Measurements from ENCODE around the gene PNPLA6. TPM values are rescaled to one million over a fixed set of nuclear protein-coding genes. Genes with fewer than 3 reads are reported as not detected.

The PNPLA6 gene
- total RNA-seq, 1 donor from 2014 or later = 47.4 TPM

DNA sequence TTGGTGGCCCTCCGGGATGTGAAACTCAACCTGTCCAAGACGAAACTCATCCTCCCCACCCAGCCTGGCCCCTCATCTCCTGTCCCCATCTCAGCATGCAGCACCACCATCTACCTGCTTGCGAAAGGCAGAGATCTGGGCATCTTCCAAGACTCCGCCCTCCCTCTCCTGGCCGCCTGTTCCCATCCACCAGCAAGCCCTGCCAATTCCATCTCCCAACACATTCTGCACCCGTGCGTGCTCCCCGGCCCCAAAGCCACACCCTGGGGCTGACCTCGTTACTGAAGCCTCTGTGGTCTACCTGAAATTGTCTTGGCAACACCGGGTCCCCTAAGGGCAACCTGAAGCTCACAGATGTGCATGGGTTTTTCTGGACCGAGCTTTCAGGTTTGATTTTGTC lies 46.9 kb downstream of the PNPLA6 start:
- Histone ChIP-seq H3K27ac (no peak overlapping the region), H3K36me3 (no peaks in the 10 kb centered on the region), H3K4me3 (no peak overlapping the region), H3K9me3 (no peaks in the 10 kb centered on the region), H3K27me3 (no peaks in the 10 kb centered on the region), H3K4me1 (no peaks in the 10 kb centered on the region)
- DNase-seq (ENCODE audit: extremely low spot score in 2 of 2) = no peak
- intact Hi-C loops (cut with DNase I) = no loop called here
- TF ChIP-seq, protein P1, sequence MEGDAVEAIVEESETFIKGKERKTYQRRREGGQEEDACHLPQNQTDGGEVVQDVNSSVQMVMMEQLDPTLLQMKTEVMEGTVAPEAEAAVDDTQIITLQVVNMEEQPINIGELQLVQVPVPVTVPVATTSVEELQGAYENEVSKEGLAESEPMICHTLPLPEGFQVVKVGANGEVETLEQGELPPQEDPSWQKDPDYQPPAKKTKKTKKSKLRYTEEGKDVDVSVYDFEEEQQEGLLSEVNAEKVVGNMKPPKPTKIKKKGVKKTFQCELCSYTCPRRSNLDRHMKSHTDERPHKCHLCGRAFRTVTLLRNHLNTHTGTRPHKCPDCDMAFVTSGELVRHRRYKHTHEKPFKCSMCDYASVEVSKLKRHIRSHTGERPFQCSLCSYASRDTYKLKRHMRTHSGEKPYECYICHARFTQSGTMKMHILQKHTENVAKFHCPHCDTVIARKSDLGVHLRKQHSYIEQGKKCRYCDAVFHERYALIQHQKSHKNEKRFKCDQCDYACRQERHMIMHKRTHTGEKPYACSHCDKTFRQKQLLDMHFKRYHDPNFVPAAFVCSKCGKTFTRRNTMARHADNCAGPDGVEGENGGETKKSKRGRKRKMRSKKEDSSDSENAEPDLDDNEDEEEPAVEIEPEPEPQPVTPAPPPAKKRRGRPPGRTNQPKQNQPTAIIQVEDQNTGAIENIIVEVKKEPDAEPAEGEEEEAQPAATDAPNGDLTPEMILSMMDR (IDR thresholded peaks at IDR 0.05) = no peak
- TF ChIP-seq POLR2AphosphoS5 (IDR thresholded peaks at IDR 0.05; ENCODE audit: insufficient read depth in 1 of 2, low read depth in 1 of 2) (no peak), POLR2A (IDR thresholded peaks at IDR 0.05) (no peak)

DNA sequence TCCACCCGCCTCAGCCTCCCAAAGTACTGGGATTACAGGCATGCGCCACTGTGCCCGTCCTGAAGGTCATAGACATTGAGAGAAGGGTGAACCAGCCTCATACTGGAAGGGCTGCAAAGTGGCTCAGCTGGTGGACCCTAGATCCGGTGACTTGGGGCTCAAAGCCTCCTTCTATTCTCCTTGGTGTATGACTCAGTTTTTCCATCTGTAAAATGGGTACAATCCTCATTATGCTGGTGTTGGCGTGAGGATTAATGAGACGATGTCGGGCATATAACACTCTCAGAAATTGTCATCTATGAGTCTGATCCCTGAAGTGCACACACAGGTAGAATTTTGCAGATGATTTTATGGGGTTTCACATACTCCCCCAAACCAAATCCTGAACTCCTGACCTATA lies 54.3 kb downstream of the PNPLA6 start:
- Histone ChIP-seq H3K9me3 (no peaks in the 10 kb centered on the region), H3K36me3 (no peaks in the 10 kb centered on the region), H3K27ac (no peak overlapping the region), H3K4me3 (no peak overlapping the region), H3K27me3 (no peaks in the 10 kb centered on the region), H3K4me1 (peaks cover 6% of the 10 kb centered on the region)
- no peak for DNase-seq (ENCODE audit: extremely low spot score in 2 of 2)
- intact Hi-C loops (cut with DNase I) = no loop called here
- TF ChIP-seq POLR2AphosphoS5 (IDR thresholded peaks at IDR 0.05; ENCODE audit: insufficient read depth in 1 of 2, low read depth in 1 of 2) = no peak

- H3K4me3 ChIP-seq = no peak overlapping the region
- H3K36me3 ChIP-seq = no peaks in the 10 kb centered on the region
- H3K4me1 ChIP-seq = peaks cover 6% of the 10 kb centered on the region
- no peak for DNase-seq (ENCODE audit: extremely low spot score in 2 of 2)
- intact Hi-C loops (cut with DNase I) = no loop called here
- TF ChIP-seq POLR2AphosphoS5 (IDR thresholded peaks at IDR 0.05; ENCODE audit: insufficient read depth in 1 of 2, low read depth in 1 of 2) (no peak), POLR2A (IDR thresholded peaks at IDR 0.05) (no peak)
- TF ChIP-seq, protein P1 (IDR thresholded peaks at IDR 0.05) = no peak
- H3K9me3 ChIP-seq = no peaks in the 10 kb centered on the region
- H3K27ac ChIP-seq = no peak overlapping the region
- H3K27me3 ChIP-seq = no peaks in the 10 kb centered on the region
These were observed 54.7 kb downstream of the PNPLA6 start for GRCh38 chr19:7590256-7590655.

DNA sequence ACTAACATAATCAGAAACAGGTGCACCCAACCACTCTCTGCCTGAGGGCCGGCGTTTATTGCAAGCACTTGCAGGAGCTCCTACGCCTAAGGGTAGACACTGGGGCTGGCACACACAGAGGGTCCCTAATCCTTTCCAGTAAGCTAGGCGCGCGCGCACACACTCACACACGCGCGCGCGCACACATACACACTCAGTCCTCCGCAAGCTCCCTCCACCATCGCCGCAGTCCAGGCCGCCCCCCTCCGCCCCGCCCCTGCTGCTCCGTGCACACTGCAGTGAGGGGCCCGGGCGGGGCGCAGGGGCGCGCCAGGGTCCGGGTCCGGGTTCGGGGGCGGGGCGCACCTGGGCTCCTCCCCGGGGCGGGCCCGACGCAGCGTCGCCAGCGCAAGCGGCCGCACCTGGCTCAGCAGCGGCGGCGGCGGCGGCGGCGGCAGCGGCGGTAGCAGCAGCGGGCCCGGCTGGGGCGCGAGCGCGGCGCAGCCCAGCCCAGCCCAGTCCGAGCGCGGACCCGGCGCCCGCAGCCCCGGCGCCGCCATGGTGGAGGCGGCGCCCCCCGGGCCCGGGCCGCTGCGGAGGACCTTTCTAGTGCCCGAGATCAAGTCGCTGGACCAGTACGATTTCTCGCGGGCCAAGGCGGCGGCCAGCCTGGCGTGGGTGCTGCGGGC lies 60.1 kb downstream of the PNPLA6 start, which contains the start of gene CAMSAP3:
CAMSAP3 (plus strand) TSS at position 398 of the 668 bp plus-strand sequence; CDS start at position 538, 140 bp downstream.
- Histone ChIP-seq H3K27ac (peak within 1 kb of the TSS; percentile 4), H3K4me3 (peak within 1 kb of the TSS; percentile 41 to 44), H3K27me3 (no peaks in the 10 kb centered on the region), H3K4me1 (peaks cover 13% of the 10 kb centered on the region), H3K9me3 (no peaks in the 10 kb centered on the region), H3K36me3 (no peaks in the 10 kb centered on the region)
- no peak for DNase-seq (ENCODE audit: extremely low spot score in 2 of 2)
- TF ChIP-seq POLR2AphosphoS5 (IDR thresholded peaks at IDR 0.05; ENCODE audit: insufficient read depth in 1 of 2, low read depth in 1 of 2) = no peak
- TF ChIP-seq POLR2A (IDR thresholded peaks at IDR 0.05) = no peak
- TF ChIP-seq, protein P1 (IDR thresholded peaks at IDR 0.05) = no peak
- intact Hi-C loops (cut with DNase I) = no loop called here

DNA sequence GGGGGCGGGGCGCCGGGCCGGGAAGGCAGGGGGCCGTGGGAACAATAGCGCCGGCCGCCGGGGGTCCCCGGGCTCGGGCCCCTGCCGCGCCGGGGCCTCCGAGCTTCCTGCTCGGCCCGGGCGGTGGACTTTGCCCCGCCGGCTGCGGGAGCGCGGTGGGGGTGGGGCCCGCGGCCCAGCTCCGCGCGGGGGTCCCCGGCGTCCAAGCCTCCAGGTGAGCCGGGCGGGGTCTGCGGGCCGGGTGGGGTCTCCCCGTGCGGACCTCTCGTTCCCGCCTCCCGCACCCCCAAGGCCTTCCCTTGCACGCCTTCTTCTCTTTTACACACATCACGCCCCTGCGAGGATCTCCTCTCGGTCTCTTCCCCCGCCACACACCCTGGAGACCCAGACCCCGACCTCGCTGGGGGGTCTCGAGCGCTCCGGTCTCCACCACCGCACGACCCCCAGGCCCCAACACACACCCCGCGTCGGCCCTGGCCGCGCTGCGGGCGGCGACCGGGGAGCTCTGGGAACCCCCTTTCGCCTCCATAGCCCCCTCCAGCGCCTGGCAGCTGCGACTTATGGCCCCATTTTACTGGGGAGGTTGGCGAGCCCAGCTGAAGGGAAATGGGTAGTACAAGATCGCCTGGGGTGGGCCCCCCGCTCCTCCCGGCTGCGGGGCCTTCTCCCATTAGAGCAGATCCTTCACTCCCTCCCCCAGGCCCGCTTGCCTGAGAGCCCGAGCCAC lies 60.9 kb downstream of the PNPLA6 start:
- intact Hi-C loops (cut with DNase I) = no loop called here
- H3K4me3 ChIP-seq = peak overlapping the region; percentile 41 to 44
- no peak for DNase-seq (ENCODE audit: extremely low spot score in 2 of 2)
- no peaks in the 10 kb centered on the region for H3K27me3 ChIP-seq
- peaks cover 11% of the 10 kb centered on the region for H3K4me1 ChIP-seq
- TF ChIP-seq POLR2AphosphoS5 (IDR thresholded peaks at IDR 0.05; ENCODE audit: insufficient read depth in 1 of 2, low read depth in 1 of 2) = no peak
- TF ChIP-seq, protein P1 (IDR thresholded peaks at IDR 0.05) = no peak
- no peak for TF ChIP-seq POLR2A (IDR thresholded peaks at IDR 0.05)
- no peaks in the 10 kb centered on the region for H3K9me3 ChIP-seq
- H3K36me3 ChIP-seq = no peaks in the 10 kb centered on the region
- H3K27ac ChIP-seq = peak overlapping the region; percentile 4
